Activated naive CD8-positive, alpha-beta T cell treated with anti-CD3 and anti-CD28 coated beads, Interleukin-2, amount 50 U/mL, for 16 hours (primary cell): ENCODE results near the gene SYT5.

Experiments
- DNase-seq: peaks from one replicate; pipeline ENCODE4 v3.0.0-alpha.2; 2020; ENCODE audit warnings: low read depth, low spot score

The SYT5 gene

GRCh38 chr19:55147545-55148251, 32.4 kb downstream of the SYT5 start:
- DNase-seq: no peak

- DNase-seq: no peak
Measured at GRCh38 chr19:55146705-55147273, 33.3 kb downstream of the SYT5 start.

DNA sequence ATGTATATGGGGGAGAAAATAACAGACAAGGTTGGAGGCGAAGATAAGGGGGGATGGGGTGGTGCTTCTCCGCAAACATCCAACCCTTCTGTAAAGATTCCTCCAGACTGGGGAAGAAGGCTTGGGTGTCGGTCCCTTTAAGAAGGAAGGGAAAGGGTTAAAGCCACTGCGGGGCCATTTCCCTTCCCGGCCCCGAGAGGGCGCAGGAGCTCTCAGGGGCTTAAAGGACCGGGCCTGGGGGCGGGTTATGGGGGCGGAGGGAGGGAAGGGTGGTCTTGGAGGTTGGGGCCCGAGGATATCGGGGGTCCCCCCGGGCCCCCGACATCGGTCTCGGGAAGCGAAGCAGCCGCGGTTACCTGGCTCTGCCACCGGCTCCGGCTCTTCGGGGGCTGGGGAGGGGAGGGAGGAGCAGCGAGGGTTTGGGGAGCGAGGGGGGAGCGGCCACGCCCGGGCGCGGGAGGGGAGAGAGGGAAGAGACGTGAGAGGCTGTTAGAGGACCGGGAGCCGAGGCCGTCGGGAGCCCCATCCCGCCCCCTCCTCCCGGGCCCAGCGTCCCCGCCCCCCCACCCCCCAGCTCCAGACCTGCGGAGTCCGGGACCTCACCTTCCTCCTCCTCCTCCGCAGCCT, 33.9 kb downstream of the SYT5 start:
- no peak for DNase-seq

DNA sequence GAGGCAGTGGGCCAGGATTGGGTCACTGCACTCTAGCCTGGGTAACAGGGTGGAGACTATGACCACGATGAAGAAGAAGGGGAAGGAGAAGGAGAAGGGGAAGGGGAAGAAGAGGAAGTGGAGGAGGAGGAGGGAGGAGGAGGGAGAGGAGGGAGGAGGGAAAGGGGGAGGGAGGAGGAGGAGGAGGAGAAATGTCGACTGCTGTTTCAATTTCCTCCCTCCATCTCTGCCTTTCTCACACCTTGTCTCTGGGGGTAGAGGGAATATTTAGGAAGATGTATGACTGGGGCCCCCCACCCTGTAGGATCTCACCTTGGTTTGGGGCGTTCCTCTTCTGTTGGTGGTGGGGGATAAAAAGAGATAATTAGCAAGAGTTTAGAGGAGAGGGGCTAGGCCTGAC, 34.9 kb downstream of the SYT5 start:
- no peak for DNase-seq

DNA sequence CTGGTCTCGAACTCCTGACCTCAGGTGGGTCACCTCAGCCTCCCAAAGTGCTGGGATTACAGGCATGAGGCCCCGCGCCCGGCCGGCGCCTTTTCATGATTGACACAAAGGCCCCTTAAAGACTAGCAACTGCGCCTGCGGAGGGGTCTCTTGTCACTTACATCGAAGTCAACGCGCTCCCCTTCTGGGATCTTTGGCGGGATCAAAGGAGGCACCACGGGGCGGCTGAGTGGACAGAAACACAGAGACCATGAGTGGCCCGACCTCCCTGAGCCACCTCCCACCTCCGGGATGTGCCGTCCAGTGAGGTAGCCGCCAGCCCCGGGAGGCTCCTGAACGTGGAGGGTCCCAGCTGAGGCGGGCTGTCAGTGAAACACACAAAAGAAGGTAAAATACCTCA, 38.4 kb downstream of the SYT5 start:
- no peak for DNase-seq

DNA sequence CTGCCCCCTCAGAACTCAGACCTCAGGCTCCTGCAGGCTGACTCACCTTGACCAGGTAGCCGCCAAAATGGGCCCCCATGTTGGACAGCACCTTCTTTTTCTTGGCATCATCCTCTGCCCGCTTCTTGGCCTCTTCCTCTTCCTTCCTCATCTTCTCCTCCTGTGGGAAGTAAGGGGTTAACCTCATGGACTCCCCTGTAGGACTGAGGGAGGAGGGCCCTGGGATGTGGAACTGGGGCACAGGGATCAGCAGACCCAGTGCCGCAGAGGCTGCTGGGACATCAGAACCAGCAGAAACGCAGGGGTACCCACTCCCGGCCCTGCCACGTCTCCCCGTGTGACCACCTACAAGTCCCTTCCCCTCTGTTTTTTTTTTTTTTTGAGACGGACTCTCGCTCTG, 42.2 kb downstream of the SYT5 start:
- DNase-seq: no peak

DNA sequence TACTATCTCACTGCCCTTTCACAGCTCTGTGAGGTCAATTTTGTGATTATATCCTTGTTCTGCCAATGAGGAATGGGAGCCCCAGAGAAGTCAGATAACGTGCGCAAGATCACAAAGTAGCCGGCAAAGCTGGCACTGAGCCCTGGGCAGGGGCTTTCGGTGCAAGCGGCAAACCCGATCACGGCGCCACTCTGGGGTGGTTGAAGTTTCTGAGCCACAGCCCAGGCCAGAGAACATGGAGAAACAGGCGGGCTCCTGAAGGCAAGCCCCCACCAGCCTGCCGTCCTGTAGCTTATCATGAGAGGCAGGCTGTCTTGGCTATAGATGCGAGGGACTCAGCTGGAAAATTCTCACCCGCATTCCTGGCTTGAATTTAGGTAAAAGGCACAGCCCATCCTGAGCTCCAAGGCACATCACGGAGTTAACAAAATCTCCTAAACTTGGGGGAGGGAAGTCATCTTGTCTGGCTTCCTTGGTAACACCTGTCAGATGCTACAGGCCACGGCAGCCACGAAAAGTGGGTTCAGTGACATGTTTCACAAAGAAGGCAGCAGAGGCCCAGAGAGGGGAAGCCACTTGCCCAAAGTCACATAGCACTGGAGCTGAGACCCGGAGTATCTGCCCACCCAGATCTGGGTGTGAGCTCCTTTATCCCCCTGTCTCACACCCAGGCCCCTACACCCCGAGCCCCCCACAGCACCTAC, 43.5 kb downstream of the SYT5 start:
- DNase-seq: no peak

- no peak for DNase-seq
Measured at GRCh38 chr19:55134736-55135135, 45.4 kb downstream of the SYT5 start.

DNA sequence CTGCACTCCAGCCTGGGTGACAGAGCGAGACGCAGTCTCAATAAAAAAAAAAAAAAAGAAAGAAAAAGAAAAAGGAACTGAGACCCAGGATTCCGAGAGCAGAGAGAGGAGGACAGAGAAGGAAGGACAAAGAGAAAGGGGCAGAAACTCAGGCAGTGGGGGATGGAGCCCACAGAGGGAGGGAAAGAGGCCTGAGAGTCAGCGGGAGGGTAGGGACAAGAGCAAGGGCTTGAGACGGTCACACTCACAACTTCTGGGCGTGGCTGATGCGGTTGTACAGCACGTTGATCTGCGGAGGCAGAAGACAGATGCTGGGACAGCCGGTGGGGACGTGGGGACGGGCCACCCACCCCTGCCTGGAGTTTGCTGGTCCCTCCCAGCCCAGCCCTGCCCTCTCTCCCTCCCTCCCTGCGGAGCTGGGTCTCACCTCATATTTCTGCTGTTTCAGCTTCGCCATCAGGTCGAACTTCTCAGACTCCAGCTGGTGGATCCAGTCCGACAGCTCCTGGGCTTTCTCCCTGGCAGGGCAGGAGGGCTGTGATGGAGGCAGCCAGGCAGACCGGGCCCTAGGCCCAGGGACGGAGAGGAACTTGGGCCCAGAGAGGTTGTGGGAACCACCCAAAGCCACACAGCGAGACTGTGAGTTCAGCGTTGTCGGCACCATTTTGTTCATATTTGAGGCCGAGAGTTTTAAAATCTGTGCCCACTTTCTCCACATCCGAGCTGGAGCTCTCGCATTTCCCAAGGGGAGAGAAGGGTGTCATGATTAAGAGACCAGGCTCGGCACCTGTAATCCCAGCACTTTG, 46.2 kb downstream of the SYT5 start:
- DNase-seq: no peak

DNA sequence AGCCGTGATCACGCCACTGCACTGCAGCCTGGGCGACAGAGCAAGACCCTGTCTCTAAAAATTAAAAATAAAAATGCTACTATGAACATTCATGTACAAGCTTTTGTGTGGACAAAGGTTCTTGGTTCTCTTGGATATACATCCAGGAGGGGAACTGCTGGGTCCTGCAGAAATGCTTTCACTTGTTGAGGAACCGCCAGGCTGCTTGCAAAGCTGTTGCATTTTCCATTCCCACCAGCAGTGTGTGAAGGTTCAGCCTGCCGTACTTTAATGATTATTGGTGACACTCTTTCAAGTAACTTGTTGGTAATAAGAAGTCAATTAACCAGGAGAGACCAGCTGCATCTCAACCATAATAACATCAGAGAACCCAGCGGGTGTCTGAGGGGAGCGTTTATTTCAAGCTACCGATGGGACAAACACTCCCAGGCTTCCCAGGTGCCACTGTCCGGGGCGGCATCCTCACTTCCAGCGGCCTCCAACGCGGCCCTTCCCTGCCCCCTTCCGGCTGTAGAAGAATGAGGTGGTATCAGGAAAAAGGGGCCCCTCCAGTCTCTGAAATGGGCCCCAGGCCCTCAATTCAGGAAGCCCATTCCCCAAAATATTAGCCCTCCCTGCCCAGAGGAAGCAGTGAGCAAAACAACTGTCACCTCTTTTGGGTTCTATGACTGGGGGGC, 47.5 kb downstream of the SYT5 start:
- no peak for DNase-seq

DNA sequence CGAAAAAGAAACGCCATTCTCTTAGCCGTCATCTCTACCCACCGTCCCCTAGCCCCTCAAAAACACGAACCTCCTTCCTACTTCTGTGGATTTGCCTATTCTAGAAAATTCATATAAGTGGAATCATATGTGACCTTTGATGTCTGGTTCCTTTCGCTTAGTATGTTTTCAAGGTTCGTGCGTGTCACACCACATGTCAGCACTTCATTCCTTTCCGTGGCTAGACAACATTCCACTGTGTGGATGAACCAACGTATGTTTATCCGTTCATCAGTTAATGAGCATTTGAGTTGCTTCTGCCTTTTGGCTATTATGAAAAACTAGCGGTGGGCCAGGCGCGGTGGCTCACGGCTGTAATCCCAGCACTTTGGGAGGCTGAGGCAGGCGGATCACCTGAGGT, 48.7 kb downstream of the SYT5 start:
- no peak for DNase-seq
